Left cardiac atrium (tissue), 4 donors: ENCODE results near the gene SLC15A1. TPM values are rescaled to one million over a fixed set of nuclear protein-coding genes. Genes with fewer than 3 reads are reported as not detected.
A peak's percentile ranks its signal among the peaks of the same experiment; 100 is the strongest.

Source experiments
- ATAC-seq, 2 donors: fragments of 200-7000 bp; cut with Tn5 transposase; one replicate each; pipeline ENCODE4 v1.9.1; 2020; ENCODE audit warnings: mild to moderate bottlenecking in 2 of 2, moderate library complexity in 2 of 2
- DNase-seq: peaks from one replicate; pipeline ENCODE4 v3.0.0-alpha.2; 2020
- intact Hi-C, 2 donors: fragments of 100-400 bp; cut with DNase I; formaldehyde crosslinking; loops; one replicate each; pipeline versions ENCODE4 v1.14.1 to v1.15.1; 2022 to 2023
- total RNA-seq, 2 donors: library from RNA; stranded (reverse); fragmentation: NEBNext Ultra II Directional; extraction: Animal tissue kit (Norgen Biotek cat#: 25700); gene quantifications; one replicate each; pipeline ENCODE4 v1.2.1, GENCODE V29; 2021
- donor health status: DM: no; HTN: yes; CAD: no.
- donor health status: DM: no; HTN: yes; CAD: no; lungs with severe emphysema.
- donor health status: DM: yes; HTN: yes; CAD: no.
- donor health status: Dilated cardiomyopathy.

The SLC15A1 gene
- total RNA-seq, 2 donors from 2014 or later, result not detected

DNA sequence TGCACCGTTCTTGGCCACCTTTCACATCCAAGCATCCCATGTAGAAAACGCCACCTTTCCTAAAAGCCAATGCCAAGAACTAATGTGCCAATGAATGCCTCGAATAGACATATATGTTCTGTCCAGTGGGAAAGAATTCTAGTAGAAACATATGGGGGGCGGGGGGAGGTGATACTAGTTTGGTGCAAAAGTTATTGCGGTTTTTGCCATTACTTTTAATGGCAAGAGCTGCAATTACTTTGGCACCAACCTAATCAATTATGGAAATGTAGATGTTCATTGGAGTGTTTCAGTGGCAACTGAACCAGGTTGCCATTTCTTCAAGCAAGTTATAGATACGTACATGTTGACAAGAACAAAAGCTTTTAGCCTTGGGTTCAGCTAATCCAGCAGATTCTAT lies 34.6 kb downstream of the SLC15A1 start:
- intact Hi-C loops, result no loop called here
- no peak for DNase-seq
- no peak for ATAC-seq

- no peak for DNase-seq
- ATAC-seq, result peak in 1 of 2 donors; percentile 50
- intact Hi-C loops, result no loop called here
Observed at GRCh38 chr13:98717256-98717655, 35.2 kb downstream of the SLC15A1 start.

DNA sequence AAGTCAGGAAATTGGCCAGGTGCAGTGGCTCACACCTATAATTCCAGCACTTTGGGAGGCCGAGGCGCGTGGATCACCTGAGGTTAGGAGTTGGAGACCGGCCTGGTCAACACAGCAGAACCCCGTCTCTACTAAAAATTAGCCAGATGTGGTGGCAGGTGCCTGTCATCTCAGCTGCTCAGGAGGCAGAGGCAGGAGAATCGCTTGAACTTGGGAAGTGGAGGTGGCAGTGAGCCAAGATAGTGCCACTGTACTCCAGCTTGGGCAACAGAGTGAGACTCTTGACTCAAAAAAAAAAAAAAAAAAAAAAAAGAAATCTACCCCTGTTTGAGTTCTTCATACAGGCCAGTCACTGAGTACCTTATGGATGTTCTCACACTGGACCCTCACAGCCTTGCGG lies 42.0 kb downstream of the SLC15A1 start:
- ATAC-seq (no peak), DNase-seq (no peak)
- intact Hi-C loops, result no loop called here

GRCh38 chr13:98707281-98707999 lies 45.0 kb downstream of the SLC15A1 start:
- DNase-seq (no peak), ATAC-seq (no peak)
- intact Hi-C loops, result no loop called here

GRCh38 chr13:98706446-98707110 lies 45.9 kb downstream of the SLC15A1 start:
- DNase-seq, result no peak
- ATAC-seq, result no peak

GRCh38 chr13:98697791-98698190 lies 54.7 kb downstream of the SLC15A1 start:
- intact Hi-C loops, result no loop called here
- DNase-seq, result no peak
- ATAC-seq, result no peak

More at GRCh38 chr13:98706446-98707110, 45.9 kb downstream of the SLC15A1 start:
- intact Hi-C loops, result no loop called here

GRCh38 chr13:98693756-98694155 lies 58.7 kb downstream of the SLC15A1 start:
- DNase-seq (no peak), ATAC-seq (no peak)
- intact Hi-C loops, result no loop called here

GRCh38 chr13:98691360-98691759 lies 61.1 kb downstream of the SLC15A1 start:
- DNase-seq, result no peak
- intact Hi-C loops, result no loop called here
- no peak for ATAC-seq

GRCh38 chr13:98690348-98691022 lies 62.0 kb downstream of the SLC15A1 start:
- intact Hi-C loops, result no loop called here
- no peak for DNase-seq
- no peak for ATAC-seq

GRCh38 chr13:98689347-98689968 lies 63.0 kb downstream of the SLC15A1 start:
- intact Hi-C loops, result no loop called here
- no peak for DNase-seq
- no peak for ATAC-seq

GRCh38 chr13:98688373-98688772 lies 64.1 kb downstream of the SLC15A1 start:
- intact Hi-C loops, result no loop called here
- no peak for DNase-seq
- ATAC-seq, result no peak

DNA sequence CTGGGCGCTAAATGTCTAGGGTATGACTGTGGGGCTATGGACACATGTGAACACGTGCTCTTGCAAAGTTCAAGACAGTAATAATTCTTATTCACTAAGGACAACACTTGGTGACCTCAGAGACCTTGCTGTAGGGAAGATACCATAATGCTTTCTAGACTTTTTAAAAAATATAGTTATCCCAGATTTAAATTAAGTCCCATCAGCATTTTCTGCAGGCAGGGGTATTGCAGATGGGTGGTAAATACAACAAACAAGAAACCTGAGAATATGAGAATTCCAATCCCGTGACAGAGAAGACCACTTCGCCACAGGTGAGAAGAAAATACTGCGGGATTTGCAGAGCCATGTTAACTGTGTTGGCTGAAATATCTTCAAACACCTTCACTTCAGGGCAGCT lies 65.2 kb downstream of the SLC15A1 start:
- DNase-seq (no peak), ATAC-seq (no peak)
- intact Hi-C loops, result no loop called here

- no peak for DNase-seq
- no peak for ATAC-seq
- intact Hi-C loops, result no loop called here
Observed at GRCh38 chr13:98686270-98686669, 66.2 kb downstream of the SLC15A1 start.

GRCh38 chr13:98685146-98685545 lies 67.3 kb downstream of the SLC15A1 start:
- intact Hi-C loops, result no loop called here
- DNase-seq (no peak), ATAC-seq (no peak)

DNA sequence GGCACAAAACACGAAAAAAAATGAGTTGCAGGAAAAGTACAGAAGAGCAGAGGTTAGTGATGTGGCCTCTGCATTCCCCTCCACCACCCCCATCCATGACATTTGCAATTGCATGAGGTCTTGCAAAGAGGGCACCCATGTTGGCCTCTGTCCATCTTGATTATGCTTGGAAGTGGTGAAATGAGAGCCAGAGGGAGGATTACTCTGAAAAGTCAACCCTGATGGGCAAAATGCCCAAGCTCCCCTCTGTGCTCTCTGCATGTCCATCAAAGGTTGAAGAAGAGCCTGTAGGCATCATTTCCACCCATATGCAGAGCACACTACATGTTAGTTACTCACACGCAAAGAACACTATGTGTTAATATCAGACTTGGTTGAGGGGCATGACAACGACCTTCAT lies 71.4 kb downstream of the SLC15A1 start:
- ATAC-seq (no peak), DNase-seq (no peak)
- intact Hi-C loops, result no loop called here

- DNase-seq (no peak), ATAC-seq (no peak)
- intact Hi-C loops, result loop anchor here in 1 of 2 donors (10.0 kb wide), 2 partner anchors 166 to 824 kb away; no protein-coding TSS in a partner anchor
Observed at GRCh38 chr13:98678741-98679140, 73.7 kb downstream of the SLC15A1 start.

GRCh38 chr13:98677398-98677797 lies 75.1 kb downstream of the SLC15A1 start:
- no peak for DNase-seq

GRCh38 chr13:98676239-98676638 lies 76.2 kb downstream of the SLC15A1 start:
- intact Hi-C loops, result loop anchor here in 1 of 2 donors (10.0 kb wide), 2 partner anchors 169 to 821 kb away; no protein-coding TSS in a partner anchor
- ATAC-seq, result no peak

More at GRCh38 chr13:98677398-98677797, 75.1 kb downstream of the SLC15A1 start:
- intact Hi-C loops, result loop anchor here in 1 of 2 donors (10.0 kb wide), 2 partner anchors 167 to 823 kb away; no protein-coding TSS in a partner anchor
- no peak for ATAC-seq

GRCh38 chr13:98675837-98676236 lies 76.6 kb downstream of the SLC15A1 start:
- ATAC-seq (no peak), DNase-seq (no peak)
- intact Hi-C loops, result loop anchor here in 1 of 2 donors (10.0 kb wide), 2 partner anchors 169 to 821 kb away; no protein-coding TSS in a partner anchor

More at GRCh38 chr13:98676239-98676638, 76.2 kb downstream of the SLC15A1 start:
- no peak for DNase-seq
